NCI-H748 (cell line): ENCODE measurements around the gene CANT1.
"Not testable (repeated sequence)": the region's sequence is repeated elsewhere in the genome, so short reads cannot be mapped to it uniquely, and the experiment has no call there.

Source experiments
- DNase-seq: peaks from one replicate; lab custom pipeline; 2025; ENCODE audit not compliant: unreplicated experiment; lab: John Stamatoyannopoulos, UW

CANT1 gene

GRCh38 chr17:79043191-79043930 lies 33.8 kb upstream of the CANT1 start:
- no peak for DNase-seq

GRCh38 chr17:79042421-79043190 lies 33.0 kb upstream of the CANT1 start:
- peak; percentile 63 for DNase-seq

- no peak for DNase-seq
Observed at GRCh38 chr17:79041723-79042420, 32.3 kb upstream of the CANT1 start.

- no peak for DNase-seq
Observed at GRCh38 chr17:79041041-79041570, 31.5 kb upstream of the CANT1 start.

GRCh38 chr17:79039886-79040285 lies 30.3 kb upstream of the CANT1 start:
- DNase-seq: no peak

GRCh38 chr17:79039171-79039570 lies 29.6 kb upstream of the CANT1 start:
- DNase-seq: no peak

- no peak for DNase-seq
Observed at GRCh38 chr17:79038545-79039135, 29.1 kb upstream of the CANT1 start.

- DNase-seq: no peak
Observed at GRCh38 chr17:79036596-79036995, 27.0 kb upstream of the CANT1 start.

GRCh38 chr17:79036181-79036580 lies 26.6 kb upstream of the CANT1 start:
- no peak for DNase-seq

- no peak for DNase-seq
Observed at GRCh38 chr17:79035686-79036085, 26.1 kb upstream of the CANT1 start.

- DNase-seq: no peak
Observed at GRCh38 chr17:79034931-79035485, 25.4 kb upstream of the CANT1 start.

GRCh38 chr17:79033741-79034501 lies 24.4 kb upstream of the CANT1 start:
- DNase-seq: peak; percentile 17

- no peak for DNase-seq
Observed at GRCh38 chr17:79033046-79033616, 23.6 kb upstream of the CANT1 start.

GRCh38 chr17:79031996-79032875 lies 22.7 kb upstream of the CANT1 start:
- no peak for DNase-seq

GRCh38 chr17:79030636-79031035 lies 21.1 kb upstream of the CANT1 start:
- DNase-seq: not testable (repeated sequence)

GRCh38 chr17:79029327-79030009 lies 19.9 kb upstream of the CANT1 start:
- no peak for DNase-seq

GRCh38 chr17:79028496-79029326 lies 19.1 kb upstream of the CANT1 start:
- DNase-seq: no peak
